ENCODE measurements around the gene PQBP1. TPM values are rescaled to one million over a fixed set of nuclear protein-coding genes. Genes with fewer than 3 reads are reported as not detected.
"Not testable (repeated sequence)": the region's sequence is repeated elsewhere in the genome, so short reads cannot be mapped to it uniquely, and the experiment has no call there.

Gene PQBP1
- 74.5 and 82.7 TPM in 2 replicates for total RNA-seq (2014; rRNA removed; shearing (Covaris generic))

GRCh38 chrX:48897625-48898306 is at the start of gene PQBP1, which contains the start of gene TIMM17B:
TSS of gene PQBP1 (plus strand) at chrX:48897930. CDS start at chrX:48898510, 580 bp downstream.
TSS of gene TIMM17B (minus strand) at chrX:48897768. CDS start at chrX:48897749, 19 bp downstream.
- Histone ChIP-seq H3K4me1 (replicated peaks) (no peaks in the 10 kb centered on the region; the same call in 1 of the 2 replicates), H3K36me3 (peaks cover 29% of the 10 kb centered on the region), H3K4me3 (peak within 1 kb of the TSS; percentile 57), H3K27ac (peak within 1 kb of the TSS; percentile 54), H3K27me3 (replicated peaks) (no peaks in the 10 kb centered on the region), H3K9me3 (replicated peaks) (no peaks in the 10 kb centered on the region)
- peak; percentile 91 to 93 for DNase-seq (ENCODE audit: low read depth in 1 of 2, low spot score in 2 of 2)

- no peaks in the 10 kb centered on the region for H3K36me3 ChIP-seq
- H3K27me3 ChIP-seq (replicated peaks) = no peaks in the 10 kb centered on the region
- H3K4me3 ChIP-seq = no peak overlapping the region
- H3K4me1 ChIP-seq (replicated peaks) = no peaks in the 10 kb centered on the region
- no peak overlapping the region for H3K27ac ChIP-seq
- no peak for DNase-seq (ENCODE audit: low read depth in 1 of 2, low spot score in 2 of 2)
- H3K9me3 ChIP-seq (replicated peaks) = no peaks in the 10 kb centered on the region
These were observed 48.9 kb upstream of the PQBP1 start for GRCh38 chrX:48848847-48849246.

GRCh38 chrX:48852857-48853256 is 44.9 kb upstream of the PQBP1 start:
- Histone ChIP-seq H3K9me3 (replicated peaks) (no peaks in the 10 kb centered on the region), H3K36me3 (no peaks in the 10 kb centered on the region), H3K27ac (no peak overlapping the region), H3K4me3 (no peak overlapping the region), H3K4me1 (replicated peaks) (no peaks in the 10 kb centered on the region), H3K27me3 (replicated peaks) (no peaks in the 10 kb centered on the region)
- DNase-seq (ENCODE audit: low read depth in 1 of 2, low spot score in 2 of 2) = no peak

- H3K27ac ChIP-seq; H3K4me1 ChIP-seq (replicated peaks); DNase-seq (ENCODE audit: low read depth in 1 of 2, low spot score in 2 of 2); H3K9me3 ChIP-seq (replicated peaks); H3K27me3 ChIP-seq (replicated peaks); H3K36me3 ChIP-seq; H3K4me3 ChIP-seq: not testable (repeated sequence)
These were observed 44.2 kb upstream of the PQBP1 start for GRCh38 chrX:48853494-48853893.

GRCh38 chrX:48854121-48854804 is 43.5 kb upstream of the PQBP1 start:
- H3K27ac ChIP-seq = not testable (repeated sequence)

GRCh38 chrX:48854898-48855297 is 42.8 kb upstream of the PQBP1 start:
- DNase-seq (ENCODE audit: low read depth in 1 of 2, low spot score in 2 of 2) = no peak
- no peak overlapping the region for H3K4me3 ChIP-seq
- no peaks in the 10 kb centered on the region for H3K9me3 ChIP-seq (replicated peaks)
- H3K27ac ChIP-seq = no peak overlapping the region
- no peaks in the 10 kb centered on the region for H3K4me1 ChIP-seq (replicated peaks)
- no peaks in the 10 kb centered on the region for H3K27me3 ChIP-seq (replicated peaks)
- H3K36me3 ChIP-seq = no peaks in the 10 kb centered on the region

More at GRCh38 chrX:48854121-48854804, 43.5 kb upstream of the PQBP1 start:
- not testable (repeated sequence) for H3K27me3 ChIP-seq (replicated peaks); H3K4me1 ChIP-seq (replicated peaks); H3K4me3 ChIP-seq; H3K9me3 ChIP-seq (replicated peaks); H3K36me3 ChIP-seq; DNase-seq (ENCODE audit: low read depth in 1 of 2, low spot score in 2 of 2)

- no peak overlapping the region for H3K4me3 ChIP-seq
- H3K27me3 ChIP-seq (replicated peaks) = no peaks in the 10 kb centered on the region
- H3K36me3 ChIP-seq = no peaks in the 10 kb centered on the region
- H3K4me1 ChIP-seq (replicated peaks) = peaks cover 18% of the 10 kb centered on the region
- no peaks in the 10 kb centered on the region for H3K9me3 ChIP-seq (replicated peaks)
- no peak overlapping the region for H3K27ac ChIP-seq
- peak in 1 of 2 experiments; percentile 28 for DNase-seq (ENCODE audit: low read depth in 1 of 2, low spot score in 2 of 2)
These were observed 33.5 kb upstream of the PQBP1 start for GRCh38 chrX:48864210-48864609.

GRCh38 chrX:48872017-48872416 is 25.7 kb upstream of the PQBP1 start:
- not testable (repeated sequence) for H3K27me3 ChIP-seq (replicated peaks); H3K36me3 ChIP-seq; H3K4me1 ChIP-seq (replicated peaks); H3K9me3 ChIP-seq (replicated peaks); H3K27ac ChIP-seq; DNase-seq (ENCODE audit: low read depth in 1 of 2, low spot score in 2 of 2); H3K4me3 ChIP-seq

- H3K27me3 ChIP-seq (replicated peaks); H3K4me1 ChIP-seq (replicated peaks); DNase-seq (ENCODE audit: low read depth in 1 of 2, low spot score in 2 of 2); H3K9me3 ChIP-seq (replicated peaks); H3K4me3 ChIP-seq; H3K36me3 ChIP-seq; H3K27ac ChIP-seq: not testable (repeated sequence)
These were observed 20.8 kb upstream of the PQBP1 start for GRCh38 chrX:48876944-48877343.

GRCh38 chrX:48883729-48884128 is 14.0 kb upstream of the PQBP1 start:
- Histone ChIP-seq H3K36me3 (no peaks in the 10 kb centered on the region), H3K27me3 (replicated peaks) (no peaks in the 10 kb centered on the region), H3K4me3 (no peak overlapping the region), H3K4me1 (replicated peaks) (no peaks in the 10 kb centered on the region), H3K27ac (no peak overlapping the region), H3K9me3 (replicated peaks) (no peaks in the 10 kb centered on the region)
- DNase-seq (ENCODE audit: low read depth in 1 of 2, low spot score in 2 of 2) = no peak

- not testable (repeated sequence) for H3K4me1 ChIP-seq (replicated peaks); DNase-seq (ENCODE audit: low read depth in 1 of 2, low spot score in 2 of 2); H3K27ac ChIP-seq; H3K9me3 ChIP-seq (replicated peaks); H3K4me3 ChIP-seq; H3K27me3 ChIP-seq (replicated peaks); H3K36me3 ChIP-seq
These were observed 11.1 kb upstream of the PQBP1 start for GRCh38 chrX:48886586-48886985.

GRCh38 chrX:48890296-48890925 is 7.3 kb upstream of the PQBP1 start:
- DNase-seq (ENCODE audit: low read depth in 1 of 2, low spot score in 2 of 2) = no peak
- Histone ChIP-seq H3K27ac (no peak overlapping the region), H3K36me3 (peaks cover 3% of the 10 kb centered on the region; the same call in 1 of the 2 replicates), H3K4me3 (peak overlapping the region; percentile 48; the same call in 1 of the 2 replicates), H3K27me3 (replicated peaks) (no peaks in the 10 kb centered on the region), H3K4me1 (replicated peaks) (peaks cover 6% of the 10 kb centered on the region), H3K9me3 (replicated peaks) (no peaks in the 10 kb centered on the region)

- Histone ChIP-seq H3K4me3 (peak overlapping the region; percentile 48), H3K27ac (no peak overlapping the region), H3K4me1 (replicated peaks) (peaks cover 6% of the 10 kb centered on the region), H3K27me3 (replicated peaks) (no peaks in the 10 kb centered on the region), H3K36me3 (peaks cover 3% of the 10 kb centered on the region; the same call in 1 of the 2 replicates), H3K9me3 (replicated peaks) (no peaks in the 10 kb centered on the region)
- DNase-seq (ENCODE audit: low read depth in 1 of 2, low spot score in 2 of 2) = peak in 1 of 2 experiments; percentile 7
These were observed 6.8 kb upstream of the PQBP1 start for GRCh38 chrX:48890934-48891401.

All from SJSA1 (cell line).